HepG2 (cell line): ENCODE measurements around the gene ORC4. TPM values are rescaled to one million over a fixed set of nuclear protein-coding genes. Genes with fewer than 3 reads are reported as not detected.

Source experiments
- ARID2 ChIP-seq: sonication (generic); formaldehyde crosslinking; IDR thresholded peaks from 2 replicates; pipeline ENCODE4 v1.8.1; 2022; ENCODE audit warnings: mild to moderate bottlenecking, missing genetic modification reagents, borderline replicate concordance
- CEBPG ChIP-seq: IDR thresholded peaks from 2 replicates; pipeline ENCODE4 v1.6.1; 2016
- HOXD1 ChIP-seq: sonication (generic); formaldehyde crosslinking; IDR thresholded peaks from 2 replicates; pipeline ENCODE4 v1.5.0; 2020; ENCODE audit warnings: missing genetic modification reagents
- IRX3 ChIP-seq: sonication (generic); formaldehyde crosslinking; IDR thresholded peaks from 2 replicates; pipeline ENCODE4 v1.8.1; 2023; ENCODE audit warnings: mild to moderate bottlenecking, low read depth, missing genetic modification reagents, borderline replicate concordance
- MIXL1 ChIP-seq: IDR thresholded peaks from 2 replicates; pipeline ENCODE4 v1.6.1; 2016
- RAD51 ChIP-seq: fragments of 450-650 bp; IDR thresholded peaks from 2 replicates; pipeline ENCODE4 v1.6.1; 2016; ENCODE audit warnings: borderline replicate concordance
- SCMH1 ChIP-seq: sonication (generic); formaldehyde crosslinking; IDR thresholded peaks from 2 replicates; pipeline ENCODE4 v1.9.0; 2021; ENCODE audit warnings: missing genetic modification reagents, mild to moderate bottlenecking, borderline replicate concordance
- SMARCE1 ChIP-seq: fragments of 450-650 bp; IDR thresholded peaks from 2 replicates; pipeline ENCODE4 v1.6.1; 2017; ENCODE audit warnings: borderline replicate concordance
- ZBTB2 ChIP-seq: sonication (generic); formaldehyde crosslinking; IDR thresholded peaks from 2 replicates; pipeline ENCODE4 v1.8.0; 2022; ENCODE audit warnings: low read depth, missing genetic modification reagents
- ZIK1 ChIP-seq: sonication (generic); formaldehyde crosslinking; IDR thresholded peaks from 2 replicates; pipeline ENCODE4 v1.5.0; 2020; ENCODE audit warnings: mild to moderate bottlenecking, low read depth, missing genetic modification reagents, borderline replicate concordance
- ZNF24 ChIP-seq: fragments of 450-650 bp; IDR thresholded peaks from 2 replicates; pipeline ENCODE4 v1.6.1; 2017; ENCODE audit warnings: antibody characterized with exemption, mild to moderate bottlenecking
- ZNF292 ChIP-seq: sonication (generic); formaldehyde crosslinking; IDR thresholded peaks from 2 replicates; pipeline ENCODE4 v1.8.1; 2022; ENCODE audit warnings: mild to moderate bottlenecking, low read depth, missing genetic modification reagents, borderline replicate concordance
- ZNF343 ChIP-seq: sonication (generic); formaldehyde crosslinking; IDR thresholded peaks from 2 replicates; pipeline ENCODE4 v1.4.0; 2020; ENCODE audit warnings: mild to moderate bottlenecking, missing genetic modification reagents
- ZNF7 ChIP-seq: IDR thresholded peaks from 2 replicates; pipeline ENCODE4 v1.6.1; 2016; ENCODE audit warnings: missing biosample characterization, missing genetic modification reagents
- ZNF710 ChIP-seq: sonication (generic); formaldehyde crosslinking; IDR thresholded peaks from 2 replicates; pipeline ENCODE4 v1.5.0; 2020; ENCODE audit warnings: mild to moderate bottlenecking, missing genetic modification reagents, borderline replicate concordance
- ZXDC ChIP-seq: sonication (generic); formaldehyde crosslinking; IDR thresholded peaks from 2 replicates; pipeline ENCODE4 v1.5.0; 2020; ENCODE audit warnings: mild to moderate bottlenecking, missing genetic modification reagents
- polyA plus RNA-seq, 8 experiments: library from polyadenylated mRNA; depleted of rRNA in 3 of 8; stranded (reverse) in 7 of 8; unstranded in 1 of 8; fragments of >200 nt; fragmentation: Illumina TruSeq in 4 of 8; extraction: Trizol in 4 of 8; gene quantifications; 2 replicates each; pipeline versions ENCODE4 v1.2.1 to v1.2.3, GENCODE V29; 2011 to 2016; ENCODE audit warnings: low read depth in 4 of 8, missing spikeins in 1 of 8, mixed read lengths in 1 of 8; ENCODE audit not compliant: insufficient read depth in 1 of 8
- total RNA-seq, 5 experiments: library from RNA; depleted of rRNA; stranded (reverse); fragments of >200 nt; fragmentation: Illumina TruSeq; extraction: Trizol; gene quantifications; 2 replicates each; pipeline ENCODE4 v1.2.3, GENCODE V29; 2016; ENCODE audit warnings: low read depth in 1 of 5
- TF ChIP-seq, protein P1 (sequence below), 2 experiments: sonication (generic) in 1 of 2; formaldehyde crosslinking in 1 of 2; IDR thresholded peaks; 2 replicates each; pipeline versions ENCODE4 v1.5.1 to v1.6.1; 2011 to 2020; ENCODE audit warnings: borderline replicate concordance in 1 of 2, low read depth in 1 of 2, low read length in 1 of 2, mild to moderate bottlenecking in 1 of 2, missing genetic modification reagents in 1 of 2, moderate library complexity in 1 of 2
- TF ChIP-seq, protein P2 (sequence below): sonication (generic); formaldehyde crosslinking; IDR thresholded peaks from 2 replicates; pipeline ENCODE4 v1.8.0; 2022; ENCODE audit warnings: missing genetic modification reagents, mild to moderate bottlenecking, borderline replicate concordance

ORC4 gene
- total and polyA plus RNA-seq, 2 of the 13 experiments (the other 11 are each of a cell fraction or from before 2014, with no cell fraction given) = 28.6 to 84.8 TPM

DNA sequence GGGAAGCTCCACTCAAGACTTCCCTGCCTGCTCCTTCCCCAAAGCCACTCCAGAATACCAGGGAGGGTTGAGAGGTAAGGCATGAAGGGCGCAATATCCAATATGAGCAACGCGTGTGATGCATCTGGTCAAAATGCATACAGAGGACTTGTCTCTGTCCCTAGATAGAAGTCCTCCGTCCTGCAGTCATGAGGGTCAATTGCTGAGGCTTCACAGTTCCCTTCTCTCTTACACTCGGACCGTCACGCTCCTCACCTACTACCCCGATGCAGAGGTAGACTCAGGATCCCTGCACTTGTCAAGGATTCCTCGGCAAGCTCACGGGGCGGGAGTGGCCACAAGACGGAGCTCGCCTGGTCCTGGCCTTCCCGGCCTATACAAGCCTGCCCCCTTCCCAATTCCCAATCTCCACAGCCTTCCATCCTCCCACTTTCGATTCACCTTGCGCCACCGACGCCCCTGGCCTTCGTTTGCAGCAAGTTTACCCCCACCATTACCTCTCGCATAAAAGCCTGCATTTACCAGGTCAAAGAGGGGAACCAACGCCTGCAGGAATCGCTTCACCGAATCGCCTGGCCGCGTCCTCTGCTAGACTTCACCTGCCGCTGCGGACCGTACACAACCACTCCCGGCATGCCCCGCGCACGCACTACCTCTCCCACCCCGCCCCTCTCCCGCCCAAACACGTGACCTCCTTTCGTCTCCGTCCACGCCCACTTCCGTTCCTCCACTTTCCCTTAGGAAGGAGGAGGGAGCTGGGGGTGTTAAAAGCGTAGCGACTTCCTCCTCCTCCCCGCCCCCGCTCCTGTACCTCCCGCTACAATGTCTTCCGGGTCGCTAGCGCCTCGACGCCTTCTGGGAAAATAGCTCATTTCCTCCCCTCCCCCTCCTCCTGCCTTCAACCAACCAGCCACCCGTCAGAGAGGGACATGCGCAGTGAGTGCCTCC is at the start of gene ORC4 (continued):
- TF ChIP-seq, protein P1, sequence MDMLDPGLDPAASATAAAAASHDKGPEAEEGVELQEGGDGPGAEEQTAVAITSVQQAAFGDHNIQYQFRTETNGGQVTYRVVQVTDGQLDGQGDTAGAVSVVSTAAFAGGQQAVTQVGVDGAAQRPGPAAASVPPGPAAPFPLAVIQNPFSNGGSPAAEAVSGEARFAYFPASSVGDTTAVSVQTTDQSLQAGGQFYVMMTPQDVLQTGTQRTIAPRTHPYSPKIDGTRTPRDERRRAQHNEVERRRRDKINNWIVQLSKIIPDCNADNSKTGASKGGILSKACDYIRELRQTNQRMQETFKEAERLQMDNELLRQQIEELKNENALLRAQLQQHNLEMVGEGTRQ (IDR thresholded peaks at IDR 0.05; ENCODE audit: low read depth, low read length) = peak; percentile 87
- TF ChIP-seq, protein P1 (CRISPR knock-in tag; IDR thresholded peaks at IDR 0.05; ENCODE audit: borderline replicate concordance) = peak; percentile 95
- TF ChIP-seq ZIK1 (CRISPR knock-in tag) (peak; percentile 87; the same call in 1 of the 2 replicates), ZNF343 (peak; percentile 93), ZNF7 (no peak), HOXD1 (CRISPR knock-in tag) (no peak; the same call in none of the 2 replicates), MIXL1 (CRISPR knock-in tag) (peak; percentile 41; the same call in 1 of the 2 replicates), ZNF292 (CRISPR knock-in tag) (peak; percentile 92; the same call in 1 of the 2 replicates), SMARCE1 (no peak), CEBPG (0 out of 2 replicates have a peak, but pooled peaks have one; percentile 5), ZNF24 (peak; percentile 51; the same call in 1 of the 2 replicates), ZBTB2 (CRISPR knock-in tag) (peak; percentile 87; the same call in 1 of the 2 replicates), ARID2 (CRISPR knock-in tag) (peak; percentile 94; the same call in 1 of the 2 replicates), SCMH1 (CRISPR knock-in tag) (no peak), ZXDC (CRISPR knock-in tag) (no peak; the same call in 1 of the 2 replicates), RAD51 (peak; percentile 97), IRX3 (CRISPR knock-in tag) (peak; percentile 66; the same call in 1 of the 2 replicates), ZNF710 (peak; percentile 77; the same call in 1 of the 2 replicates)
- TF ChIP-seq, protein P2, sequence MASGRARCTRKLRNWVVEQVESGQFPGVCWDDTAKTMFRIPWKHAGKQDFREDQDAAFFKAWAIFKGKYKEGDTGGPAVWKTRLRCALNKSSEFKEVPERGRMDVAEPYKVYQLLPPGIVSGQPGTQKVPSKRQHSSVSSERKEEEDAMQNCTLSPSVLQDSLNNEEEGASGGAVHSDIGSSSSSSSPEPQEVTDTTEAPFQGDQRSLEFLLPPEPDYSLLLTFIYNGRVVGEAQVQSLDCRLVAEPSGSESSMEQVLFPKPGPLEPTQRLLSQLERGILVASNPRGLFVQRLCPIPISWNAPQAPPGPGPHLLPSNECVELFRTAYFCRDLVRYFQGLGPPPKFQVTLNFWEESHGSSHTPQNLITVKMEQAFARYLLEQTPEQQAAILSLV (CRISPR knock-in tag) = peak; percentile 92; the same call in 1 of the 2 replicates
